Stomach (tissue), 4 donors: ENCODE results near the gene NPBWR2.

Experiments used
- EP300 ChIP-seq: sonication (generic); formaldehyde crosslinking; IDR thresholded peaks from one replicate; pipeline ENCODE4 v1.6.1; 2017; ENCODE audit warnings: antibody characterized with exemption
- POLR2A ChIP-seq, 4 donors: fragments of 450-650 bp; IDR thresholded peaks; one replicate each; pipeline ENCODE4 v1.6.1; 2016; ENCODE audit warnings: antibody characterized with exemption in 4 of 4, control low read depth in 2 of 4, mild to moderate bottlenecking in 1 of 4, moderate library complexity in 1 of 4
- POLR2AphosphoS5 ChIP-seq, 3 donors: sonication (generic); formaldehyde crosslinking; IDR thresholded peaks; one replicate each; pipeline ENCODE4 v1.6.1; 2016; ENCODE audit warnings: antibody characterized with exemption in 3 of 3
- TF ChIP-seq, protein P1 (sequence below), 7 experiments: fragments of 450-650 bp in 4 of 7; fragments of 200-600 bp in 3 of 7; sonication (generic) in 3 of 7; IDR thresholded peaks; one replicate each; pipeline ENCODE4 v1.5.1; 2016 to 2019; ENCODE audit warnings: antibody characterized with exemption in 7 of 7, control low read depth in 2 of 7, mild to moderate bottlenecking in 1 of 7

DNA sequence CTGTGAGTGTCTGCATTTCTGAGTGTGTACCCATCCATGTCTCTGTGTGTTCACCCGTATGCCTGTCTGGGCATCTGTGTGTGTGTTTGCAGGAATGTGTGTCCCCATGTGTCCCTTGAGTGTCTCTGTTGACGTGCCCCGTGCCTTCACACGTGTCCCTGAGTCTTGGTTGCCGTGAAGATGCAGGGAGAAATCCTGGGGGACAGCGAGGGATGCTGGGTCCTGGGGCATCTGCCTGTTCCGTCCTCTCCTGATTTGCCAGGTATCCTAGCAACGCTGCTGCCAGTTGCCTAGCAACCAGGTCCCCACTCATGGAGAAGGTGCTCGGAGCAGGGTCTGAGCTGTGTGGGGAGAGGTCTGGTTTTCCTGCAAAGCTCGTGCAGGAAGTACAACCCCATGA is 17.2 kb downstream of the NPBWR2 start:
- TF ChIP-seq, protein P1, sequence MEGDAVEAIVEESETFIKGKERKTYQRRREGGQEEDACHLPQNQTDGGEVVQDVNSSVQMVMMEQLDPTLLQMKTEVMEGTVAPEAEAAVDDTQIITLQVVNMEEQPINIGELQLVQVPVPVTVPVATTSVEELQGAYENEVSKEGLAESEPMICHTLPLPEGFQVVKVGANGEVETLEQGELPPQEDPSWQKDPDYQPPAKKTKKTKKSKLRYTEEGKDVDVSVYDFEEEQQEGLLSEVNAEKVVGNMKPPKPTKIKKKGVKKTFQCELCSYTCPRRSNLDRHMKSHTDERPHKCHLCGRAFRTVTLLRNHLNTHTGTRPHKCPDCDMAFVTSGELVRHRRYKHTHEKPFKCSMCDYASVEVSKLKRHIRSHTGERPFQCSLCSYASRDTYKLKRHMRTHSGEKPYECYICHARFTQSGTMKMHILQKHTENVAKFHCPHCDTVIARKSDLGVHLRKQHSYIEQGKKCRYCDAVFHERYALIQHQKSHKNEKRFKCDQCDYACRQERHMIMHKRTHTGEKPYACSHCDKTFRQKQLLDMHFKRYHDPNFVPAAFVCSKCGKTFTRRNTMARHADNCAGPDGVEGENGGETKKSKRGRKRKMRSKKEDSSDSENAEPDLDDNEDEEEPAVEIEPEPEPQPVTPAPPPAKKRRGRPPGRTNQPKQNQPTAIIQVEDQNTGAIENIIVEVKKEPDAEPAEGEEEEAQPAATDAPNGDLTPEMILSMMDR (IDR thresholded peaks at IDR 0.05): no peak
- TF ChIP-seq POLR2AphosphoS5 (IDR thresholded peaks at IDR 0.05): no peak
- no peak for TF ChIP-seq POLR2A (IDR thresholded peaks at IDR 0.05)
- TF ChIP-seq EP300: no peak
